SK-N-SH treated with all-trans-retinoic acid at 6 μM for 48 hours (cell line): ENCODE data around the gene CCDC88C.

Source experiments
- ATAC-seq: fragments of 200-7000 bp; cut with Tn5 transposase; 3 replicates; pipeline ENCODE4 v1.9.1; 2020; ENCODE audit warnings: mild to moderate bottlenecking, moderate library complexity
- ARNTL ChIP-seq: fragments of 450-650 bp; formaldehyde crosslinking; IDR thresholded peaks from 2 replicates; pipeline ENCODE4 v1.5.0; 2020; ENCODE audit warnings: low read depth, mild to moderate bottlenecking, moderate library complexity, borderline replicate concordance
- BACH2 ChIP-seq: fragments of 250-450 bp; sonication (Bioruptor Pico); IDR thresholded peaks from 2 replicates; pipeline ENCODE4 v1.9.0; 2021; ENCODE audit warnings: mild to moderate bottlenecking, borderline replicate concordance
- CSDC2 ChIP-seq: fragments of 250-450 bp; sonication (Bioruptor Pico); IDR thresholded peaks from 2 replicates; pipeline ENCODE4 v1.5.0; 2020; ENCODE audit warnings: mild to moderate bottlenecking, moderate library complexity
- ESRRG ChIP-seq: fragments of 250-450 bp; sonication (Bioruptor Pico); IDR thresholded peaks from 2 replicates; pipeline ENCODE4 v1.6.1; 2021; ENCODE audit warnings: mild to moderate bottlenecking
- GLIS3 ChIP-seq: fragments of 250-450 bp; sonication (Bioruptor Pico); IDR thresholded peaks from 2 replicates; pipeline ENCODE4 v1.5.0; 2020; ENCODE audit warnings: mild to moderate bottlenecking, moderate library complexity
- ISL1 ChIP-seq: fragments of 250-450 bp; sonication (Bioruptor Pico); IDR thresholded peaks from 2 replicates; pipeline ENCODE4 v2.1.2; 2022; ENCODE audit warnings: mild to moderate bottlenecking, moderate library complexity
- OSR1 ChIP-seq: fragments of 250-450 bp; sonication (Bioruptor Pico); IDR thresholded peaks from 2 replicates; pipeline ENCODE4 v1.8.0; 2022; ENCODE audit warnings: moderate library complexity, mild to moderate bottlenecking, inconsistent platforms
- POU6F1 ChIP-seq: fragments of 250-450 bp; sonication (Bioruptor Pico); IDR thresholded peaks from 2 replicates; pipeline ENCODE4 v1.8.0; 2021; ENCODE audit warnings: low read depth, mild to moderate bottlenecking, moderate library complexity, borderline replicate concordance
- PPARA ChIP-seq: fragments of 250-450 bp; sonication (Bioruptor Pico); IDR thresholded peaks from 2 replicates; pipeline ENCODE4 v1.5.0; 2020; ENCODE audit warnings: mild to moderate bottlenecking, borderline replicate concordance
- RARB ChIP-seq: fragments of 250-450 bp; sonication (Bioruptor Pico); IDR thresholded peaks from 2 replicates; pipeline ENCODE4 v1.8.0; 2021; ENCODE audit warnings: mild to moderate bottlenecking, moderate library complexity
- SNAI2 ChIP-seq: fragments of 250-450 bp; sonication (Bioruptor Pico); IDR thresholded peaks from 2 replicates; pipeline ENCODE4 v1.5.0; 2020; ENCODE audit warnings: mild to moderate bottlenecking, moderate library complexity
- TCF4 ChIP-seq: fragments of 250-450 bp; sonication (Bioruptor Pico); IDR thresholded peaks from 2 replicates; pipeline ENCODE4 v1.8.0; 2021; ENCODE audit warnings: mild to moderate bottlenecking, moderate library complexity, borderline replicate concordance
- ZC3H10 ChIP-seq: fragments of 250-450 bp; sonication (Bioruptor Pico); IDR thresholded peaks from 2 replicates; pipeline ENCODE4 v1.5.1; 2021; ENCODE audit warnings: mild to moderate bottlenecking, moderate library complexity
- ZFP3 ChIP-seq: fragments of 250-450 bp; sonication (Bioruptor Pico); IDR thresholded peaks from 2 replicates; pipeline ENCODE4 v1.5.0; 2020; ENCODE audit warnings: mild to moderate bottlenecking, moderate library complexity
- ZFP30 ChIP-seq: fragments of 450-650 bp; formaldehyde crosslinking; IDR thresholded peaks from 2 replicates; pipeline ENCODE4 v1.5.0; 2022; ENCODE audit warnings: mild to moderate bottlenecking, moderate library complexity
- ZNF565 ChIP-seq: fragments of 450-650 bp; formaldehyde crosslinking; conservative IDR thresholded peaks from 2 replicates; pipeline ENCODE4 v1.5.0; 2020; ENCODE audit warnings: low read depth, mild to moderate bottlenecking, moderate library complexity
- ZNF70 ChIP-seq: fragments of 450-650 bp; formaldehyde crosslinking; IDR thresholded peaks from 2 replicates; pipeline ENCODE4 v1.5.0; 2020; ENCODE audit warnings: mild to moderate bottlenecking, moderate library complexity
- ZNF8 ChIP-seq: fragments of 450-650 bp; formaldehyde crosslinking; IDR thresholded peaks from 2 replicates; pipeline ENCODE4 v1.5.0; 2020; ENCODE audit warnings: mild to moderate bottlenecking, moderate library complexity
- TF ChIP-seq, protein P1 (sequence below): fragments of 250-450 bp; sonication (Bioruptor Pico); IDR thresholded peaks from 2 replicates; pipeline ENCODE4 v1.5.0; 2020; ENCODE audit warnings: mild to moderate bottlenecking, moderate library complexity
- TF ChIP-seq, protein P2 (sequence below): fragments of 250-450 bp; sonication (Bioruptor Pico); IDR thresholded peaks from 2 replicates; pipeline ENCODE4 v1.5.1; 2020; ENCODE audit warnings: low read depth, mild to moderate bottlenecking, moderate library complexity
- TF ChIP-seq, protein P3 (sequence below): fragments of 250-450 bp; sonication (Bioruptor Pico); IDR thresholded peaks from 2 replicates; pipeline ENCODE4 v1.8.0; 2020; ENCODE audit warnings: mild to moderate bottlenecking, moderate library complexity, borderline replicate concordance

CCDC88C gene

GRCh38 chr14:91351512-91351862, 66.1 kb downstream of the CCDC88C start:
- TF ChIP-seq POU6F1 (CRISPR knock-in tag) (no peak), OSR1 (CRISPR knock-in tag) (no peak), ZNF70 (CRISPR knock-in tag) (no peak), ZC3H10 (CRISPR knock-in tag) (no peak), GLIS3 (no peak), ISL1 (CRISPR knock-in tag) (no peak), ESRRG (CRISPR knock-in tag) (no peak), ZNF565 (CRISPR knock-in tag) (no peak), ZNF8 (CRISPR knock-in tag) (no peak), CSDC2 (CRISPR knock-in tag) (no peak), BACH2 (CRISPR knock-in tag) (no peak), RARB (no peak)
- TF ChIP-seq, protein P1, sequence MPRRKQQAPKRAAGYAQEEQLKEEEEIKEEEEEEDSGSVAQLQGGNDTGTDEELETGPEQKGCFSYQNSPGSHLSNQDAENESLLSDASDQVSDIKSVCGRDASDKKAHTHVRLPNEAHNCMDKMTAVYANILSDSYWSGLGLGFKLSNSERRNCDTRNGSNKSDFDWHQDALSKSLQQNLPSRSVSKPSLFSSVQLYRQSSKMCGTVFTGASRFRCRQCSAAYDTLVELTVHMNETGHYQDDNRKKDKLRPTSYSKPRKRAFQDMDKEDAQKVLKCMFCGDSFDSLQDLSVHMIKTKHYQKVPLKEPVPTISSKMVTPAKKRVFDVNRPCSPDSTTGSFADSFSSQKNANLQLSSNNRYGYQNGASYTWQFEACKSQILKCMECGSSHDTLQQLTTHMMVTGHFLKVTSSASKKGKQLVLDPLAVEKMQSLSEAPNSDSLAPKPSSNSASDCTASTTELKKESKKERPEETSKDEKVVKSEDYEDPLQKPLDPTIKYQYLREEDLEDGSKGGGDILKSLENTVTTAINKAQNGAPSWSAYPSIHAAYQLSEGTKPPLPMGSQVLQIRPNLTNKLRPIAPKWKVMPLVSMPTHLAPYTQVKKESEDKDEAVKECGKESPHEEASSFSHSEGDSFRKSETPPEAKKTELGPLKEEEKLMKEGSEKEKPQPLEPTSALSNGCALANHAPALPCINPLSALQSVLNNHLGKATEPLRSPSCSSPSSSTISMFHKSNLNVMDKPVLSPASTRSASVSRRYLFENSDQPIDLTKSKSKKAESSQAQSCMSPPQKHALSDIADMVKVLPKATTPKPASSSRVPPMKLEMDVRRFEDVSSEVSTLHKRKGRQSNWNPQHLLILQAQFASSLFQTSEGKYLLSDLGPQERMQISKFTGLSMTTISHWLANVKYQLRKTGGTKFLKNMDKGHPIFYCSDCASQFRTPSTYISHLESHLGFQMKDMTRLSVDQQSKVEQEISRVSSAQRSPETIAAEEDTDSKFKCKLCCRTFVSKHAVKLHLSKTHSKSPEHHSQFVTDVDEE (CRISPR knock-in tag), result no peak
- ATAC-seq, result no peak

- TF ChIP-seq ZC3H10 (CRISPR knock-in tag), result no peak
- TF ChIP-seq POU6F1 (CRISPR knock-in tag), result no peak
- no peak for ATAC-seq
Measured at GRCh38 chr14:91350813-91351511, 66.7 kb downstream of the CCDC88C start.

DNA sequence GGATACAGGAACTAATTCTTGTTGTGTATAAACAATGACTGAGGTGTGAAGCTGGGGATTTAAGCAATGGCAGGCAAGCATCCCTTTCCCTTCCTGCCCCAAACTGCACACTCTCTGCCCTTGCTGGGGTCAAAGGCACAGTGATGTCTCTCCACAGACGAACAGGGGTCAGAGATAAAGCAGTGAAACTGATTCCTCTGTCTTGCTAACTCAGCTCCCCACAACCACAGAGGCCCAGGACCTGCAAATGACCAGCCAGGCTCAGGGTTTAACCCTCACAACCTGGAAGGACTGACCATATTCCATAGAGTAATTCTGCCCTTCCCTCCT, 67.2 kb downstream of the CCDC88C start:
- ATAC-seq, result no peak
- TF ChIP-seq ZNF70 (CRISPR knock-in tag) (no peak), ZFP30 (CRISPR knock-in tag) (no peak), ISL1 (CRISPR knock-in tag) (no peak), RARB (no peak), ARNTL (no peak), ZC3H10 (CRISPR knock-in tag) (no peak), SNAI2 (CRISPR knock-in tag) (no peak), ESRRG (CRISPR knock-in tag) (no peak), ZFP3 (CRISPR knock-in tag) (no peak), BACH2 (CRISPR knock-in tag) (no peak), ZNF8 (CRISPR knock-in tag) (no peak), OSR1 (CRISPR knock-in tag) (no peak), POU6F1 (CRISPR knock-in tag) (no peak), TCF4 (CRISPR knock-in tag) (no peak), PPARA (CRISPR knock-in tag) (no peak), CSDC2 (CRISPR knock-in tag) (no peak)
- TF ChIP-seq, protein P2, sequence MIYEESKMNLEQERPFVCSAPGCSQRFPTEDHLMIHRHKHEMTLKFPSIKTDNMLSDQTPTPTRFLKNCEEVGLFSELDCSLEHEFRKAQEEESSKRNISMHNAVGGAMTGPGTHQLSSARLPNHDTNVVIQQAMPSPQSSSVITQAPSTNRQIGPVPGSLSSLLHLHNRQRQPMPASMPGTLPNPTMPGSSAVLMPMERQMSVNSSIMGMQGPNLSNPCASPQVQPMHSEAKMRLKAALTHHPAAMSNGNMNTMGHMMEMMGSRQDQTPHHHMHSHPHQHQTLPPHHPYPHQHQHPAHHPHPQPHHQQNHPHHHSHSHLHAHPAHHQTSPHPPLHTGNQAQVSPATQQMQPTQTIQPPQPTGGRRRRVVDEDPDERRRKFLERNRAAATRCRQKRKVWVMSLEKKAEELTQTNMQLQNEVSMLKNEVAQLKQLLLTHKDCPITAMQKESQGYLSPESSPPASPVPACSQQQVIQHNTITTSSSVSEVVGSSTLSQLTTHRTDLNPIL (CRISPR knock-in tag), result no peak
- TF ChIP-seq, protein P3, sequence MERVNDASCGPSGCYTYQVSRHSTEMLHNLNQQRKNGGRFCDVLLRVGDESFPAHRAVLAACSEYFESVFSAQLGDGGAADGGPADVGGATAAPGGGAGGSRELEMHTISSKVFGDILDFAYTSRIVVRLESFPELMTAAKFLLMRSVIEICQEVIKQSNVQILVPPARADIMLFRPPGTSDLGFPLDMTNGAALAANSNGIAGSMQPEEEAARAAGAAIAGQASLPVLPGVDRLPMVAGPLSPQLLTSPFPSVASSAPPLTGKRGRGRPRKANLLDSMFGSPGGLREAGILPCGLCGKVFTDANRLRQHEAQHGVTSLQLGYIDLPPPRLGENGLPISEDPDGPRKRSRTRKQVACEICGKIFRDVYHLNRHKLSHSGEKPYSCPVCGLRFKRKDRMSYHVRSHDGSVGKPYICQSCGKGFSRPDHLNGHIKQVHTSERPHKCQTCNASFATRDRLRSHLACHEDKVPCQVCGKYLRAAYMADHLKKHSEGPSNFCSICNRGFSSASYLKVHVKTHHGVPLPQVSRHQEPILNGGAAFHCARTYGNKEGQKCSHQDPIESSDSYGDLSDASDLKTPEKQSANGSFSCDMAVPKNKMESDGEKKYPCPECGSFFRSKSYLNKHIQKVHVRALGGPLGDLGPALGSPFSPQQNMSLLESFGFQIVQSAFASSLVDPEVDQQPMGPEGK, result no peak
